Measurements from ENCODE around the gene ITGA1.
A peak's percentile ranks its signal among the peaks of the same experiment; 100 is the strongest.
"Not testable (repeated sequence)": the region's sequence is repeated elsewhere in the genome, so short reads cannot be mapped to it uniquely, and the experiment has no call there.

The ITGA1 gene

GRCh38 chr5:52956014-52956413 lies 168.3 kb downstream of the ITGA1 start:
- H3K27ac ChIP-seq, result no peak overlapping the region
- TF ChIP-seq ZFX (IDR thresholded peaks at IDR 0.05; ENCODE audit: borderline replicate concordance) (no peak), CTCF (IDR thresholded peaks at IDR 0.05) (no peak)

GRCh38 chr5:52956915-52957747 lies 169.4 kb downstream of the ITGA1 start:
- no peak overlapping the region for H3K27ac ChIP-seq
- TF ChIP-seq CTCF (IDR thresholded peaks at IDR 0.05), result no peak
- TF ChIP-seq ZFX (IDR thresholded peaks at IDR 0.05; ENCODE audit: borderline replicate concordance), result no peak

- H3K27ac ChIP-seq, result no peak overlapping the region
- no peak for TF ChIP-seq ZFX (IDR thresholded peaks at IDR 0.05; ENCODE audit: borderline replicate concordance)
- no peak for TF ChIP-seq CTCF (IDR thresholded peaks at IDR 0.05)
Measured at GRCh38 chr5:52961274-52961681, 173.6 kb downstream of the ITGA1 start.

- no peak for TF ChIP-seq CTCF (IDR thresholded peaks at IDR 0.05)
- no peak for TF ChIP-seq ZFX (IDR thresholded peaks at IDR 0.05; ENCODE audit: borderline replicate concordance)
- H3K27ac ChIP-seq, result no peak overlapping the region
Measured at GRCh38 chr5:52963636-52964035, 175.9 kb downstream of the ITGA1 start.

GRCh38 chr5:52964138-52964537 lies 176.4 kb downstream of the ITGA1 start:
- no peak overlapping the region for H3K27ac ChIP-seq
- TF ChIP-seq ZFX (IDR thresholded peaks at IDR 0.05; ENCODE audit: borderline replicate concordance), result no peak
- peak; percentile 19 for TF ChIP-seq CTCF (IDR thresholded peaks at IDR 0.05)

GRCh38 chr5:52976157-52976556 lies 188.4 kb downstream of the ITGA1 start:
- not testable (repeated sequence) for H3K27ac ChIP-seq

- no peak overlapping the region for H3K27ac ChIP-seq
- TF ChIP-seq CTCF (IDR thresholded peaks at IDR 0.05), result no peak
- TF ChIP-seq ZFX (IDR thresholded peaks at IDR 0.05; ENCODE audit: borderline replicate concordance), result no peak
Measured at GRCh38 chr5:52977264-52977897, 189.7 kb downstream of the ITGA1 start.
